OCI-LY1 (cell line): ENCODE data around the gene TMEM26.

ENCODE experiments used
- H2AFZ ChIP-seq: fragments of 200-600 bp; sonication (generic), shearing (Covaris generic); 2 replicates; pipeline ENCODE4 v1.6.0; 2014; ENCODE audit warnings: antibody characterized with exemption, mild to moderate bottlenecking, low read length
- H3F3A ChIP-seq: fragments of 200-600 bp; sonication (generic), shearing (Covaris generic); 2 replicates; pipeline ENCODE4 v1.6.0; 2014; ENCODE audit warnings: mild to moderate bottlenecking, antibody characterized with exemption, low read length, moderate library complexity; ENCODE audit not compliant: insufficient read depth
- H3K27ac ChIP-seq: fragments of 200-600 bp; sonication (generic); 2 replicates; pipeline ENCODE4 v1.5.1; 2014; ENCODE audit warnings: low read length, mixed run types, mild to moderate bottlenecking, low read depth; ENCODE audit not compliant: poor library complexity, severe bottlenecking
- H3K27me3 ChIP-seq: fragments of 200-600 bp; sonication (generic); 2 replicates; pipeline ENCODE4 v1.6.0; 2014; ENCODE audit warnings: antibody characterized with exemption, mild to moderate bottlenecking, low read length, moderate library complexity; ENCODE audit not compliant: insufficient read depth
- H3K36me3 ChIP-seq: fragments of 200-600 bp; sonication (generic); 2 replicates; pipeline ENCODE4 v1.6.1; 2014; ENCODE audit warnings: mild to moderate bottlenecking, antibody characterized with exemption, low read length, moderate library complexity, mixed read lengths; ENCODE audit not compliant: insufficient read depth
- H3K4me1 ChIP-seq: fragments of 200-600 bp; sonication (generic); 2 replicates; pipeline ENCODE4 v1.5.1; 2014; ENCODE audit warnings: mild to moderate bottlenecking, low read length, moderate library complexity; ENCODE audit not compliant: insufficient read depth, severe bottlenecking
- H3K4me2 ChIP-seq: fragments of 200-600 bp; sonication (generic), shearing (Covaris generic); 2 replicates; pipeline ENCODE4 v1.6.1; 2014; ENCODE audit warnings: low read length
- H3K4me3 ChIP-seq: fragments of 200-600 bp; sonication (generic); 2 replicates; pipeline ENCODE4 v1.5.1; 2014; ENCODE audit warnings: low read length, low read depth, mild to moderate bottlenecking, mixed read lengths; ENCODE audit not compliant: poor library complexity, severe bottlenecking
- H3K79me2 ChIP-seq: fragments of 200-600 bp; shearing (Covaris generic); 2 replicates; pipeline ENCODE4 v1.6.1; 2016; ENCODE audit warnings: mixed run types, low read length, mixed read lengths; ENCODE audit not compliant: insufficient read depth
- H3K9ac ChIP-seq: fragments of 200-600 bp; sonication (generic), shearing (Covaris generic); 2 replicates; pipeline ENCODE4 v1.6.1; 2014; ENCODE audit warnings: mild to moderate bottlenecking, low read length, mixed read lengths
- H3K9me2 ChIP-seq: fragments of 200-600 bp; sonication (generic), shearing (Covaris generic); 2 replicates; pipeline ENCODE4 v1.6.1; 2014; ENCODE audit warnings: low read depth, mild to moderate bottlenecking, low read length, mixed read lengths
- H3K9me3 ChIP-seq: fragments of 200-600 bp; shearing (Covaris generic); 2 replicates; pipeline ENCODE4 v1.6.1; 2014; ENCODE audit warnings: low read length, mixed read lengths
- H4K20me1 ChIP-seq: fragments of 200-600 bp; sonication (generic), shearing (Covaris generic); 2 replicates; pipeline ENCODE4 v1.6.0; 2016; ENCODE audit warnings: mild to moderate bottlenecking, low read length; ENCODE audit not compliant: insufficient read depth
- EZH2 ChIP-seq: fragments of 200-600 bp; sonication (generic), shearing (Covaris generic); IDR thresholded peaks from 2 replicates; pipeline ENCODE4 v1.8.0; 2017; ENCODE audit warnings: borderline replicate concordance, mixed run types, mild to moderate bottlenecking, antibody characterized with exemption, low read length, moderate library complexity, mixed read lengths
- TF ChIP-seq, protein P1 (sequence below): fragments of 200-600 bp; sonication (generic), shearing (Covaris generic); IDR thresholded peaks from 2 replicates; pipeline ENCODE4 v1.5.1; 2017; ENCODE audit warnings: mild to moderate bottlenecking, antibody characterized with exemption, low read length, moderate library complexity, mixed read lengths

Gene TMEM26

DNA sequence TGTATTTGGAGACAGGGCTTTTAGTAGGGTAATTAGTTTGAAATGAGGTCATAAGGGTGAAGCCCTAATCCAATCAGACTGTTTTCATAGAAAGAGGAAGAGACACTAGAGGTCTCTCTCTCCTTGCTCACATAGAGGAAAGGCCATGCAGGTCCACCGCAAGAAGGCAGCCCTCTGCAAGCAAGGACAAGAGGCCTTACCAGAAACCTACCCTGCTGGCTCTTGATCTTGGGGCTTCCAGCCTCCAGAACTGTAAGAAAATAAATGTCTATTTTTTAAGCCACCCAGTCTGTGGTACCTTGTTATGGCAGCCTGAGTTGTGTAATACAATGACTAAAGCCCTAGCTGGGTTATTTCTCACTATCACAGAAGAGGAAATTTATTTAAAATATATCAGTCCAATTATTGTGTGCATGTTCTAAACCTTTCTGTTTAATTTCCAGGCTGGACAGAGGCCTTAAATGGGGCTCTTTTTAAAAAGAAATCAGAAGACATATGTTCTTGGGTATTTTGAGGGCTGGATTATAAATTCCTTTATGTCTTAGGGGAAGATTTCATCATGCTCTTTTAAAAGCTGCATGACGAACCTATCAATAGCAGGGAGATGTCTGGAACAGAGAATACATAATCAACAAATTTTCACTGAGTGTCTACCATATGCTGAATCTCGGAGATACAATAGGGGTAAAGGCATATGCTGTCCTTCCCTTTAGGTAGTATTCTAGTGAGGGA is 12.9 kb upstream of the TMEM26 start:
- Histone ChIP-seq H3K4me3 (no peak overlapping the region), H3K79me2 (no peaks in the 10 kb centered on the region), H3K27me3 (no peaks in the 10 kb centered on the region), H3K9ac (no peak overlapping the region), H4K20me1 (no peaks in the 10 kb centered on the region), H3K9me2 (no peaks in the 10 kb centered on the region), H3K4me2 (no peak overlapping the region), H3K36me3 (no peaks in the 10 kb centered on the region), H3K27ac (no peak overlapping the region), H3K4me1 (no peaks in the 10 kb centered on the region), H2AFZ (no peak overlapping the region), H3F3A (no peaks in the 10 kb centered on the region), H3K9me3 (no peaks in the 10 kb centered on the region)
- TF ChIP-seq, protein P1, sequence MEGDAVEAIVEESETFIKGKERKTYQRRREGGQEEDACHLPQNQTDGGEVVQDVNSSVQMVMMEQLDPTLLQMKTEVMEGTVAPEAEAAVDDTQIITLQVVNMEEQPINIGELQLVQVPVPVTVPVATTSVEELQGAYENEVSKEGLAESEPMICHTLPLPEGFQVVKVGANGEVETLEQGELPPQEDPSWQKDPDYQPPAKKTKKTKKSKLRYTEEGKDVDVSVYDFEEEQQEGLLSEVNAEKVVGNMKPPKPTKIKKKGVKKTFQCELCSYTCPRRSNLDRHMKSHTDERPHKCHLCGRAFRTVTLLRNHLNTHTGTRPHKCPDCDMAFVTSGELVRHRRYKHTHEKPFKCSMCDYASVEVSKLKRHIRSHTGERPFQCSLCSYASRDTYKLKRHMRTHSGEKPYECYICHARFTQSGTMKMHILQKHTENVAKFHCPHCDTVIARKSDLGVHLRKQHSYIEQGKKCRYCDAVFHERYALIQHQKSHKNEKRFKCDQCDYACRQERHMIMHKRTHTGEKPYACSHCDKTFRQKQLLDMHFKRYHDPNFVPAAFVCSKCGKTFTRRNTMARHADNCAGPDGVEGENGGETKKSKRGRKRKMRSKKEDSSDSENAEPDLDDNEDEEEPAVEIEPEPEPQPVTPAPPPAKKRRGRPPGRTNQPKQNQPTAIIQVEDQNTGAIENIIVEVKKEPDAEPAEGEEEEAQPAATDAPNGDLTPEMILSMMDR: no peak
- TF ChIP-seq EZH2: no peak

- no peak overlapping the region for H2AFZ ChIP-seq
- no peaks in the 10 kb centered on the region for H3K27me3 ChIP-seq
- H3F3A ChIP-seq: no peaks in the 10 kb centered on the region
- H3K4me2 ChIP-seq: no peak overlapping the region
- H3K36me3 ChIP-seq: no peaks in the 10 kb centered on the region
- no peak overlapping the region for H3K4me3 ChIP-seq
- H3K9ac ChIP-seq: no peak overlapping the region
- H3K4me1 ChIP-seq: no peaks in the 10 kb centered on the region
- no peaks in the 10 kb centered on the region for H3K9me2 ChIP-seq
- no peak for TF ChIP-seq EZH2
- TF ChIP-seq, protein P1: no peak
- H3K79me2 ChIP-seq: no peaks in the 10 kb centered on the region
- no peaks in the 10 kb centered on the region for H3K9me3 ChIP-seq
- no peak overlapping the region for H3K27ac ChIP-seq
- H4K20me1 ChIP-seq: no peaks in the 10 kb centered on the region
Measured at GRCh38 chr10:61465171-61465496, 12.0 kb upstream of the TMEM26 start.

DNA sequence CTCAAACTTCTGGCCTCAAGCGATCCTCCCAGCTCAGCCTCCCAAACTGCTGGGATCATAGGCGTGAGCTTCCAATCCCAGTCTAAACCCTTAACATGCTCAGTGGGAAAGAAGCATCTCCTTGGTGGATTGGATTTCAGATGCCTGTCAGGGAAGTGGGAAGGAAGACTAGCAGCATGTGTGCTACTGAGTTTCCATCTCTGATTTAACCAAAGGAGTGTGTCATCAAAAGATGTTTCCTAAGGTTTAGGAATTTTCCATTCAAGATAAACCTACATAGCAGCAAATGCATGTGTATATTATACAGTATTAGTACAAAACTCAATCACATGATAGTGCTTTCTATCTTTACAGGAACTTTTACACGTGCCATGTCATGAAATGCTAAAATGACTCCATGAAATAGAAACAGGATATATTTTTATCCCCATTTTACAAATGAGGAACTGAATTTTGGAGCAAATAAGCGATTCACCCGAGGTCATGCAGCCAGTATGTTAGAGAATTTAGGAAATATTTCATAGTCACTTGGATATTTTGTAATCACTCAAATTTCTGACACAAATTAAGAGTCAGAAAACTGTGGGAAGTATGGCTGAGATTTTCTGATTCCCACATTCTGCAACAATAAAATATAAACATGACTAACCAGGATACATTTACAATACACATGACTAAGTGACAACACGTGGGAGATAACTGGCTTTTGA is 11.4 kb upstream of the TMEM26 start:
- TF ChIP-seq, protein P1: no peak
- TF ChIP-seq EZH2: no peak
- H3K9me2 ChIP-seq: no peaks in the 10 kb centered on the region
- H3K9ac ChIP-seq: no peak overlapping the region
- H3K4me2 ChIP-seq: no peak overlapping the region
- H4K20me1 ChIP-seq: no peaks in the 10 kb centered on the region
- H3K9me3 ChIP-seq: no peaks in the 10 kb centered on the region
- no peak overlapping the region for H3K27ac ChIP-seq
- H3K4me3 ChIP-seq: no peak overlapping the region
- H3K4me1 ChIP-seq: no peaks in the 10 kb centered on the region
- no peak overlapping the region for H2AFZ ChIP-seq
- no peaks in the 10 kb centered on the region for H3K27me3 ChIP-seq
- no peaks in the 10 kb centered on the region for H3K79me2 ChIP-seq
- H3F3A ChIP-seq: no peaks in the 10 kb centered on the region
- H3K36me3 ChIP-seq: no peaks in the 10 kb centered on the region
